DMS 273 treated with DMSO at 0.1 percent for 48 hours (cell line): ENCODE measurements around the gene GAPVD1.

Experiments
- DNase-seq: peaks from one replicate; lab custom pipeline; 2025; lab: John Stamatoyannopoulos, UW

The GAPVD1 gene

DNA sequence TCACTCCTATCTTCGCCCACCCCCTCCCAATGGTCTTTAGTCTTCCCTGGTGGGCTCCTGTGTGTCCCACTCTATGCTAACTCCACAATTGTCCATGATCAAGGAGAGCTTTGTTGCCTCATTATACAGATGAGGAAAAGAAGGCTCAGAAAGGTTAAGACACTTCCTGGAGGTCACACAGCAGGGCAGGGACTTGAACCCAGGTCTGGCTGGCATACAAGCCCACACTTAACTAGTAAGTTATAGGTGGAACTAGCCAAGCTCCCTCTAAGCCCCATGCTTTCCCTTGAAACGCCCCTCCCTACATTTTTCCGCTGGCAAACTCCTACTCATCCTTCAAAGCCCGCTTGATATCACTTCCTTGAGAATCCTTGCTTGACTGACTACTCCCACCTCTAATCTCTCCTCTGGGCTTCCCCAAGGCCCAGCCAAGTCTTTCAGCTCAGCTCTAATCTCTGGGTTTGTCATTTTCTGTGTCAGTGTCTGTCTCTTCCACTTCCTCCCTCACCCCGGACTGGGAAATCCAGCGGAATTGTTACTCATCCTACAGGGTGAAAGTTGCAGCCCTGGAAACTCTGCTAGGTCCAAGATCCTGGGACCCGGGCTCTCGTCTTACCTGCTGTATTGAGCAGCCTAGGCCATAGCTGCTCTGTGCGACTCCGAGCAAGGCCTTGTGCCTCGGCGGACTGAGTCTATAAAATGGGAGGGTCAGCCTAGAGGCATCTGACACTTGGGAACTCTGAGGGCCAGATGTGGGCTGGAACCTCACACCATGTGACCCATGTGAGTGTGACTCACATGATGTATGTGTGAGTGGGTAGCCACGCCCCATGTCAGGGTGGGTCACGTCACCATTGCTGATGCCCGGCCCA, 144.5 kb downstream of the GAPVD1 start:
- DNase-seq, result no peak

- DNase-seq, result no peak
Observed at GRCh38 chr9:125406810-125407087, 145.1 kb downstream of the GAPVD1 start.

GRCh38 chr9:125407432-125407973, 145.9 kb downstream of the GAPVD1 start:
- DNase-seq, result no peak

GRCh38 chr9:125407974-125408900, 146.6 kb downstream of the GAPVD1 start:
- DNase-seq, result no peak

DNA sequence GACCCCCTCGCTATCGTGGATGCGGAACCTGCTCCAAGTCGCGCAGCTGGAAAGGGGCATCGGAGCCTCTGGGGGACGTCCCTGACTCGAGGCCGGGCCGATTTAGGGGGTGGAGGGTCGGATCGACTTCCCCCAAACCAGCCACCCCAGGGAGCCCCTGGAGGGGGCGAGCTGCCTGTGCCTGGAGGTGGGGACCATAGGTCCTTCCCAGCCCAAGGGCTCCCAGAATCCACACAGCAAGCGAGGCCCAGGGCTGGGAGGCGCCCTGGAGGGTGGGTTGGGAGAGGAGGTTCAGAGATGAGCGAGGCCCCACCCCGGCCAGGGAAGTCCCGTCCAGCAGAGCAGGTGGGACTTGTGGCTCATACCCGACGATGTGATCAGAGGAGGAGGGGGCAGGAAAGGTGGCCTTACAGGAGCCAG, 147.6 kb downstream of the GAPVD1 start:
- DNase-seq, result no peak

GRCh38 chr9:125409637-125410521, 148.3 kb downstream of the GAPVD1 start:
- no peak for DNase-seq

DNA sequence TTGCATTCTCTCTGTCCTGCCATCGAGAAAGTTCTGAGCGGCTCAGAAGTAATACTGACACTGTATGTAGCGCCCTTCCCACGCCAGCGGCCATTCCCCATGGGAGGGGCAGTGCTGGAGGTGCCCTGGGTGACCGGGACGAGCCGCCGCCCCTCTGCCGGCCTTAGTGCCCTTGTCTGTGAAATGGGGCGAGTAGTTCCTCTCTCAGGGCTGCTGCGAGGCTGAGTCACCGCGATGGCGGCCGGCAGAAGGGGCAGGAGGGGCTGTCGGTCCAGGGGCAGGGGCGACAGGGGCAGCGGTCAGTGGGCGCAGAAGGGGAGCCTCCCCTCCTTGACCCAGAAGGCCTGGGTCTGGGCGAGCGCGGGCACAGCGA, 148.9 kb downstream of the GAPVD1 start:
- DNase-seq, result no peak

- no peak for DNase-seq
Observed at GRCh38 chr9:125411171-125411756, 149.6 kb downstream of the GAPVD1 start.

GRCh38 chr9:125412166-125412565, 150.5 kb downstream of the GAPVD1 start:
- no peak for DNase-seq

GRCh38 chr9:125413579-125413978, 152.0 kb downstream of the GAPVD1 start:
- no peak for DNase-seq

- DNase-seq, result no peak
Observed at GRCh38 chr9:125415583-125416460, 154.2 kb downstream of the GAPVD1 start.

DNA sequence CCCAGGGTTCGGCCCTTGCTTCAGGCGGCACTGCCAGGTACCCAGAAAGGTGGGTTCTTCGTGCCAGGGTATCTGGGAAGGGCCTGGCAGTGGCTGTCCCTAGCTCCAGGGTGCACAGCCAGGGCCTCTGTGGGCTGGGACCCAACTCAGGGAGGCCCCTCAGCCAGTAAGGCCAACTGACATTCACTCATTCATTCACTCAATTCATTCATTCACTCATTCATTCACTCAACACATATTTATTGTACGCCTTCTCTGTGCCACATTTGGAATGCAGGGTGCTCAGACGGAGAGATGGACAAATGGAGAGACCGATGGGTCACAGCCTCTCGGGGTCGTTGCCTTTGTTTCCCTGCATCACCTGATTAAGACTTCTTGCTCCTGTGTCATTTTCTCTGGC, 154.9 kb downstream of the GAPVD1 start:
- DNase-seq, result no peak
